Colonic mucosa (tissue), 4 donors: Measurements from ENCODE around the gene BCL6B. TPM values are rescaled to one million over a fixed set of nuclear protein-coding genes. Genes with fewer than 3 reads are reported as not detected.

Source experiments
- DNase-seq: peaks from one replicate; pipeline ENCODE4 v3.0.0-alpha.2; 2020
- H3K27ac ChIP-seq: fragments of 200-600 bp; one replicate; pipeline ENCODE4 v1.8.0; 2021
- H3K27me3 ChIP-seq: fragments of 200-600 bp; one replicate; pipeline ENCODE4 v1.8.0; 2021
- H3K36me3 ChIP-seq: fragments of 200-600 bp; one replicate; pipeline ENCODE4 v1.8.0; 2021
- H3K4me1 ChIP-seq: fragments of 200-600 bp; one replicate; pipeline ENCODE4 v1.8.0; 2021; ENCODE audit warnings: mild to moderate bottlenecking
- H3K4me3 ChIP-seq: fragments of 200-600 bp; one replicate; pipeline ENCODE4 v1.8.0; 2021
- H3K9ac ChIP-seq, 2 donors: one replicate each; pipeline ENCODE4 v1.7.0; 2013; ENCODE audit warnings: control low read depth in 2 of 2, low read depth in 2 of 2, low read length in 2 of 2
- H3K9me3 ChIP-seq: fragments of 200-600 bp; one replicate; pipeline ENCODE4 v1.8.0; 2021
- intact Hi-C: fragments of 100-400 bp; cut with DNase I; formaldehyde crosslinking; loops from one replicate; pipeline ENCODE4 v1.14.1; 2022
- total RNA-seq, 2 donors: library from RNA; stranded (reverse); fragmentation: NEBNext Ultra II Directional in 1 of 2; extraction: Animal tissue kit (Norgen Biotek cat#: 25700) in 1 of 2; gene quantifications; one replicate each; pipeline ENCODE4 v1.2.1, GENCODE V29; 2021
- TF ChIP-seq, protein P1 (sequence below): fragments of 200-600 bp; IDR thresholded peaks from one replicate; pipeline ENCODE4 v1.8.0; 2022; ENCODE audit warnings: antibody characterized with exemption, mild to moderate bottlenecking
- donor health status: healthy.
- donor health status: DM: no; HTN: no; CAD: no.
- donor health status: DM: no; HTN: no; CAD: no.

Gene BCL6B
- total RNA-seq, 2 donors from 2014 or later = 0.89 to 7.3 TPM

DNA sequence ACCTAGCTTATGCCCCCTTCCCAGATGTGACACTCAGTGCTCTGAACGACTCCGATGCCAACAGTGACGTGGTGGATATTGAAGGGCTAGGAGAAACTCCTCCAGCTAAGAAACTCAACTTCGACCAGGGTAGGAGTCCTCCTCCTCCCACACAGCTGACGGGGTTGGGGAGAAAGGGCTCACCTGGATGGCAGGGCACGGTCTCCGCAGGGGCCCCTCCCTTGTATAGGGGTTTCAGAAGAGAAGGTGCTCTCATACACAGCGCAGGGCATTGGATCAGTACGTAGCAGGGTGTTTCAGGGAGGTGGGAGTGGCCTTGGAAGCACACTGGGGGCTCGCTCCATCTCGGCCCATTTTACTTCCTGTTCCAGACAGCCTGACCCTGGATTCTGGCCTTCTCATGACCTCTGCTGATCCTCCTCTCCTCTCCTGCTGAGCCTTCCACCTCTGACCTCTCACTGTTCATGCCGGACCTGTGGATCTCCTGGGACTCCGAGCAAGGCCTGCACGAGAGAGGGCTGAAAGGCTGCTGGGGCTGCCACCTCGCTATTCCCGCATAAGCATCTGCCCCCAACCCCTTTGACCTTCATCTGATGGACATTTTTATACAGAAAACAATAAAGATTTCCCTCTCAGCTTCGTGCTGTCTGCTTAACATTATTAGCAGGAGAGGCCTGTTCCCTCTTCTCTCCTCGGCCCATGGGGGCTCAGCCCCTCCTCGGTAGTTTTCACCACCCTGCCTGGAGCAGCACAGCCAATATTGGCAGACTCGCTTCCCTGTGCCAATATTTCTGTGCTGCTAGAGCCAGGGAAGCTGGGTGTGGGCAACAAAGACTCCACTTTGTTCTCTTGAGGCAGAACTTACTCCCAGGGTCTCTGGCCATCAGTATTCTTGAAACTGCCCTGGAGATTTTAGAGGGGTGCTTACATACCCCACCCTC, 5.7 kb upstream of the BCL6B start:
- Histone ChIP-seq H3K9ac (peak overlapping the region; percentile 21 to 37), H3K27me3 (no peaks in the 10 kb centered on the region), H3K36me3 (no peaks in the 10 kb centered on the region), H3K4me3 (no peak overlapping the region), H3K27ac (peak overlapping the region; percentile 57), H3K9me3 (no peaks in the 10 kb centered on the region), H3K4me1 (no peaks in the 10 kb centered on the region)
- TF ChIP-seq, protein P1, sequence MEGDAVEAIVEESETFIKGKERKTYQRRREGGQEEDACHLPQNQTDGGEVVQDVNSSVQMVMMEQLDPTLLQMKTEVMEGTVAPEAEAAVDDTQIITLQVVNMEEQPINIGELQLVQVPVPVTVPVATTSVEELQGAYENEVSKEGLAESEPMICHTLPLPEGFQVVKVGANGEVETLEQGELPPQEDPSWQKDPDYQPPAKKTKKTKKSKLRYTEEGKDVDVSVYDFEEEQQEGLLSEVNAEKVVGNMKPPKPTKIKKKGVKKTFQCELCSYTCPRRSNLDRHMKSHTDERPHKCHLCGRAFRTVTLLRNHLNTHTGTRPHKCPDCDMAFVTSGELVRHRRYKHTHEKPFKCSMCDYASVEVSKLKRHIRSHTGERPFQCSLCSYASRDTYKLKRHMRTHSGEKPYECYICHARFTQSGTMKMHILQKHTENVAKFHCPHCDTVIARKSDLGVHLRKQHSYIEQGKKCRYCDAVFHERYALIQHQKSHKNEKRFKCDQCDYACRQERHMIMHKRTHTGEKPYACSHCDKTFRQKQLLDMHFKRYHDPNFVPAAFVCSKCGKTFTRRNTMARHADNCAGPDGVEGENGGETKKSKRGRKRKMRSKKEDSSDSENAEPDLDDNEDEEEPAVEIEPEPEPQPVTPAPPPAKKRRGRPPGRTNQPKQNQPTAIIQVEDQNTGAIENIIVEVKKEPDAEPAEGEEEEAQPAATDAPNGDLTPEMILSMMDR = no peak
- no peak for DNase-seq
- intact Hi-C loops = no loop called here

DNA sequence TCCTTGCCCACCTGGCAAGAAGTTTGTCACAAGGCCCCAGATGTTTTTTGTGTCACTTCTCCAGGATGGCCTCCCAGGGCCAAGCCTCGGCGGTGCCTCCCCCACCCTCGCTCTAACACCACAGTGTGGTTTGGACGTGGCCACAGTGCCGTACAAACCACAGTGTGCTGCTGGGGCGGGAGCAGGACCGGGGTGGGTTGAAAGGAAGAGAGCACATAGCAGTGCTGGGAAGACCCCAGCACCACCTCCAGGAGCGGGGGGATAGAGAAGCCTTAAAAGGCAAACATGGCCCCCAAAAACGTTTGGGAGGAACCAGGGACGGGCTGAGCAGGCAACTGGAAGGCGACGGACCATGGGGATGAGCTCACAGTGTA, 5.0 kb upstream of the BCL6B start:
- no peaks in the 10 kb centered on the region for H3K9me3 ChIP-seq
- no peak for DNase-seq
- H3K27me3 ChIP-seq = no peaks in the 10 kb centered on the region
- intact Hi-C loops = no loop called here
- H3K27ac ChIP-seq = peak overlapping the region; percentile 57
- no peaks in the 10 kb centered on the region for H3K36me3 ChIP-seq
- no peaks in the 10 kb centered on the region for H3K4me1 ChIP-seq
- TF ChIP-seq, protein P1 = no peak
- peak overlapping the region in 1 of 2 donors; percentile 67 for H3K9ac ChIP-seq
- no peak overlapping the region for H3K4me3 ChIP-seq

DNA sequence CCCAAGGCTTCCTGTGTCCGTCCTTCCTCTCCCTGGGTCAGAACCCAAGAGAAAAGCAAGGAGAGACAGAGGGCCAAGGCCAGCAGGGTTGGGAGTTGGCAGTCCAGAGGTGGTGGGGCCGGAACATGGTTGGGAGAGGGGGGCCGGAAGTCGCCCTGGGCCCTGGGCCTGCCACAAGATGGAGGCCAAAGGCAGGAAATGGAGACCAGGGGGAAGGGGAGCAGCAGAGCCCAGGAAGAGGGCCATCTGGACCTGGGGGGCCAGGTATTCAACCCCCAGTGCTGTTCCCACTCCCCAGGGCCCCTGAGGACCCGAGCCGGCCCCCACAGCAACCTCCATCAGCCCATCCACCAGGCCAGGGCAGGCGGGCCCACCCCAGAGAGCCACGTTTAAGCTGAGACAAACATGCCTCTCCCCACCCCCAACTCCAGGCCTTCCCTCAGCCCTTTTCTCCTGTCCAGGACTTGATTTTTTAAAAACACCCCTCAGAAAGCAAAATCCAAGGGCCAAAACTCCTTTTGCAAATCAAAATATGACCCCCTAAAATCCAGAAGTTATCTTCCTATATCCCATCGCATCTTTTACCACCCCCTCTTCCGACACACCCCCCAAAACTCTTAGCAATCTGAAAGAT, 4.4 kb upstream of the BCL6B start:
- Histone ChIP-seq H3K9me3 (no peaks in the 10 kb centered on the region), H3K9ac (peak overlapping the region; percentile 56 to 76), H3K27ac (peak overlapping the region; percentile 57), H3K4me1 (no peaks in the 10 kb centered on the region), H3K27me3 (no peaks in the 10 kb centered on the region), H3K36me3 (no peaks in the 10 kb centered on the region), H3K4me3 (peak overlapping the region; percentile 30)
- DNase-seq = peak; percentile 29
- TF ChIP-seq, protein P1 = no peak
- intact Hi-C loops = no loop called here

DNA sequence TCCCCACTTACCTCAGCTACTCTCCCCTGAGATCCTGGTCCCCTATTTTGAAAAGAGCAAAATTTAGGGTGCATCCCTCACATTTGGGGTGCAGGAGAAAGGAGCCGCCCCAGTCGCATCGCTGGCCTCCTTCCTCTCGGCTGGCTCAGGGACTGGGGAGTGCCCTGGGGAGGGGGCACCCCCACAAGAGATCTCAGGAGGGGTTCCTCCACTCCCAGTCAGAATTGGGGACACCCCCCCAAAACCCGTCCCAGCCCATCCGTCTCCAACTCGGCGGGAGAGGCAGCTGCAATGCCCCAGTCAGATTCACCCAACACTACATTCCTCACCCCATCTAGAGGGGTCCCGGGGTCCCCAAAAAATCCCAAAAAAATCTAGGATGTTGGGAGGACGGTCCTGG, 3.5 kb upstream of the BCL6B start:
- intact Hi-C loops = no loop called here
- no peak for DNase-seq
- Histone ChIP-seq H3K27ac (peak overlapping the region; percentile 57), H3K4me3 (peak overlapping the region; percentile 30), H3K27me3 (no peaks in the 10 kb centered on the region), H3K9ac (peak overlapping the region; percentile 74 to 76), H3K36me3 (no peaks in the 10 kb centered on the region), H3K9me3 (no peaks in the 10 kb centered on the region), H3K4me1 (no peaks in the 10 kb centered on the region)
- TF ChIP-seq, protein P1 = no peak

DNA sequence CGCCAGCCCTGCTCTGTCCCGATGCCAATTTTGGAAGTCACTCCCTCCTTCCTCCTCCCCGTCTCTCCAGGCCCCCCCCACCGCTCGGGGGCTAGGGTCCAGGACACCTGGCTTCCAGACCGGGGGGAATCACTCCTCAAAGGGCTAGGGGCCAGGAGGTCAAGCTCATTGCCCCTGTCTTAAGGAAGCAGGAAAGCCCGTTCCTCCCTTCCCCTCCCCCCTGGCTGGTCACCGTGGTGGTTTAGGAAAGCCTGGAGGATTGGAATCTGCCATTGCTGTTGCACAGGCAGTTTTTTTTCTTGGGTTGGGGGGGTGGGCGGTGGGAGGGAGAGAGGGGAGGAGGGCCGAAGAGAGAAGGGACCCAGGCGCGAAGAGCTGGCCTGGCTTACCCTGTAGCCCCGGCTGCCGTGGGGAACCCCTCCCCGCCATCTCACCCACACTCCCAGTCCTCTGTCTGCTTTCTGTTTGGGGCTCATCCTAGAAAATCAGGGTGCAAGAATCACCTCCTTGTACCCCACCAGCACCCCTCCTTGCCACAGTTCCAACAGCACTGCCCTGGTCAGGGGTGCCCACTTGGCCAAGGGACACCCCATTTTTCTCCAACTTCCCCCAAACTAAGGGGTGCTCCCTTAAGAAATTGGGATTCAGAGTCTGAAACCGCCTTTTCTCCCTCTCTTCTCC, 2.9 kb upstream of the BCL6B start:
- H3K4me3 ChIP-seq = peak overlapping the region; percentile 30
- no peaks in the 10 kb centered on the region for H3K27me3 ChIP-seq
- TF ChIP-seq, protein P1 = no peak
- peak overlapping the region; percentile 74 to 76 for H3K9ac ChIP-seq
- peak overlapping the region; percentile 57 for H3K27ac ChIP-seq
- DNase-seq = peak; percentile 58
- H3K9me3 ChIP-seq = no peaks in the 10 kb centered on the region
- no peaks in the 10 kb centered on the region for H3K4me1 ChIP-seq
- H3K36me3 ChIP-seq = no peaks in the 10 kb centered on the region
- intact Hi-C loops = loop anchor here (5.0 kb wide), 1 partner anchor 108 kb away; no protein-coding TSS in a partner anchor
